ENCODE results near the gene GSDME.

GSDME gene

DNA sequence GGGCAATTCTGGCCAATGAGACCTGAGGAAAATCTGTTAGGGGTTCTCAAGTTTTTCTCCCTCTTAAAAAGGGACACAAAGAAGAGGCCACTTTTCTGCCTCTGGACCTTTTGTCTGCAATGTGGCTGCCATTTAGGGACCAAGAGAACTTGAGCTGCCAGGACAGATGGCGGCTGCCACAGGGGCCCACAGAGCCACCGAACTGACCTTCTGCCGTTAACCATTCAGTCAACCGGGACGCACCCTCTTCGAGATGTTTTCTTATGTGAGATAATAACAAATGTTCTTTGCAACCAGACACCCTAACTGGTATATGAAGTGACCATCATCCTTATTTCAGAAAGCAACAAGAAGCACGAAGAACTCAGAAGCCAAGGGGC, 29.2 kb downstream of the GSDME start:
- DNase-seq: no peak
- in situ Hi-C loops (cut with MboI; ENCODE audit: low pct_unique_long_range_greater_than_20kb, low sequenced_read_pairs): no loop called here

DNA sequence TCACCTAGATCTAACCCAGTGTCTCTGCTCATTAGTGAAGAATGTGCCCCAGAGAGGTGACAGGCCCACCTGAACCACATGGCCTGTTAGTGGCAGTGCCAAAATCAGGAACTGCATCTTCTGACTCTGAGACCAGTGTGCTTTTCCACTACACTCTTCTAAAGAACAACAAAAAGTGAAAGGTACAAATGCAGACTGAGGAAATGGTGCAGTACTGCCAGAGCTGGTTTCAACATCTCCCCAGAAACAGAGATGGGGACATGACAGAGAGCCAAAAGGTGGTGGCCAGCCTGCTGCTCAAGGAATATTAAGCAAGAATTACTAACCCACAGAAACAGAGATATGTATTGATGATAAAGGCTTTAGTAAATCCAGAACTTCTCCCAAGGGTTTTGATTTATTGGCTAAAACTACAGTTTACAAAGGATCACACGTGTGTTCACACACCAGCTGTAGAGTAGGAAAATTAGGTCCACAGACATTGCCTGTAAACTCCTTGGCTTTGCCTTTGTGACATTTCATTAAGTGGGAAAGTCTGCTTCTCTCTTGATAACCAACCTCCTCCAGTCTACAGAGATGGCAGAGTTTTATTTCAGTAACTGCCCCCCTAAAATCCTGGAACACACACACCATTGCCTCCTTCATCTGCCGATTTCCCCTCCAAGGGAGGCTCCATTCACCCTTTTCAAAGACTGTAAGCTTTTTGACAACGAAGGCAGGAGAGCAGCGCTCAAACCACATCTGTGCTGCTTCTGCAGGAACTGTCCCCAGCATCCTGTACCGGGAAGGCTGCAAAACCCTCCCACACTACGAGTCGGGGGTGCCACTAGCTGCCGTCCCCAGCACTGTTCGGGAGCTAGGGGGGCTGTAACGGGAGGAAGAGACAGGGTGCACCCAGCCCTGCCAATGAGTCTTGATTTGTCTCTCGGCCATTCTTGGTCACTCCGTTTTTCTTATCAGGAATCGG, 29.8 kb downstream of the GSDME start:
- no peak for DNase-seq
- in situ Hi-C loops (cut with MboI; ENCODE audit: low pct_unique_long_range_greater_than_20kb, low sequenced_read_pairs): no loop called here

DNA sequence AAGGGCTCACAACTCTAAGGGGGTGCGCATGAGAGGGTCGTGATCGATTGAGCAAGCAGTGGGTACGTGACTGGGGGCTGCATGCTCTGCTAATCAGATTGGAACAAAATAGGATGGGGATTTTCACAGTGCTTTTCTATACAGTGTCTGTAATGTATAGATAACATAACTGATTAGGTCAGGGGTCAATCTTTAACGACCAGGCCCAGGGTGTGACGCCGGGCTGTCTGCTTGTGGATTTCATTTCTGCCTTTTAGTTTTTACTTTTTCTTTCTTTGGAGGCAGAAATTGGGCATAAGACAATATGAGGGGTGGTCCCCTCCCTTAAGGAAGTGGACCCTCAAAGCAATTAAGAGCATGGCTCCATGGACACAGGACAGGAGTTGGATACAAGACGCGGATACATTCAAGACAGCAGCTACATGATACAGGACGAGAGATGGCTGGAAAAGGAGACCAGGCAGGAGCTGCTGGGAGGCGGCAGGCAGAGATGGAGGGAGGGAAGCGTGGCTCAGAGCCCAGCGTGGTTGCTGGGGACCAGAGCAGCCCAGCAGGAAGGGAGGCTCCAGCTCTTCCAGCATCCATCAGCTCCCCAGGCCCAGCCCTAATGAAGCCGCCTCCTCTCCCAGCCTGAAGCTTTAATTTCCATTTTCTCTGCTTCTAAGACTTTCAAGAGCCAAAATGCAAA, 31.6 kb downstream of the GSDME start:
- DNase-seq: no peak
- in situ Hi-C loops (cut with MboI; ENCODE audit: low pct_unique_long_range_greater_than_20kb, low sequenced_read_pairs): no loop called here

DNA sequence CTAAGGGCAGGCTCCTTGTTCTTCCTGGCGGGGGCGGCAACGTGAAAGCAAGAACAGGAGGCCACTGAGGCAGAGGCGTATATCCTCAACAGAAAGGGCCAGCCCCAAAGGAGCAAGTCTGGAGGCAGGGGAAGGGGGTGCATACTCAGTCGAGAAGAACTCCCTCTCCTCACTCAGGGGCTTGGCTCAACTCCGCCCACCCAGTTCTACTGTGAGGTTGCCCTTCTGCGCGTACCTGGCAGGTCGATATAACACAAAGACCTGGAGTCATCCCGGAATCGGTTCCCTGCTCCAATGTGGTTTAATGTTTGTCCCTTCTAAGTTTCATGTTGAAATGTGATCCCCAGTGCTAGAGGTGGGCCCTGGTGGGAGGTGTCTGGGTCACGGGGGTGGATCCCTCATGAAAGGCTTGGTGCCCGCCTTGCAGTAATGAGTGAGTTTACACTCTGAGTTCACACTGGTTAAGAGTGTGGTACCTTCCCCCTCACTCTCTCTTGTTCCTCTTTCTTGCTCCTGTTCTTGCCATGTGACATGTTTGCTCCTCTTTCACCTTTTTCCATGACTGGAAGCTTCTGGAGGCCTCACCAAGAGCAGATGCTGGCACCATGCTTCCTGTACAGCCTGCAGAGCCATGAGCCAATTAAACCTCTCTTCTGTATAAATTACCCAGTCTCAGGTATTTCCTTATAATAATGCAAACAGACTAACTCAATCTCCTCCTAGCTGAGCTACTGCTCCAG, 32.6 kb downstream of the GSDME start:
- DNase-seq: peak; percentile 11
- in situ Hi-C loops (cut with MboI; ENCODE audit: low pct_unique_long_range_greater_than_20kb, low sequenced_read_pairs): no loop called here

DNA sequence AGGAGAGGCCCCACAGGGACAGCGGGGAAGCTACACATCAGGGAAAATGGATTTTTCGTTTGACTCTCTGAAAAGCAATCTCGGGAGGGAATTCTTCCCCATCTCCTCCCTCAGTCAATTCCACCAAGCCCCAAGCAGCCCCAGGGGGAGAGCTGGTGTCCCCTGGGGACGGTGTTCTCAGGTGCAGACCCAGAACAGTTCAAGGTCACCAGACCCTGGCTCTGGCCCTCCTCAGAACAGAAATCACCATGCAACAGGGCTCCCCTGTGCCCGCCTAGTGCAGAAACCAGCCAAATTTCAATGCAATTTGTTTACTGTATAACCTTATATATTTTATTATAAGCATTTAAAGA, 34.1 kb downstream of the GSDME start:
- in situ Hi-C loops (cut with MboI; ENCODE audit: low pct_unique_long_range_greater_than_20kb, low sequenced_read_pairs): no loop called here

DNA sequence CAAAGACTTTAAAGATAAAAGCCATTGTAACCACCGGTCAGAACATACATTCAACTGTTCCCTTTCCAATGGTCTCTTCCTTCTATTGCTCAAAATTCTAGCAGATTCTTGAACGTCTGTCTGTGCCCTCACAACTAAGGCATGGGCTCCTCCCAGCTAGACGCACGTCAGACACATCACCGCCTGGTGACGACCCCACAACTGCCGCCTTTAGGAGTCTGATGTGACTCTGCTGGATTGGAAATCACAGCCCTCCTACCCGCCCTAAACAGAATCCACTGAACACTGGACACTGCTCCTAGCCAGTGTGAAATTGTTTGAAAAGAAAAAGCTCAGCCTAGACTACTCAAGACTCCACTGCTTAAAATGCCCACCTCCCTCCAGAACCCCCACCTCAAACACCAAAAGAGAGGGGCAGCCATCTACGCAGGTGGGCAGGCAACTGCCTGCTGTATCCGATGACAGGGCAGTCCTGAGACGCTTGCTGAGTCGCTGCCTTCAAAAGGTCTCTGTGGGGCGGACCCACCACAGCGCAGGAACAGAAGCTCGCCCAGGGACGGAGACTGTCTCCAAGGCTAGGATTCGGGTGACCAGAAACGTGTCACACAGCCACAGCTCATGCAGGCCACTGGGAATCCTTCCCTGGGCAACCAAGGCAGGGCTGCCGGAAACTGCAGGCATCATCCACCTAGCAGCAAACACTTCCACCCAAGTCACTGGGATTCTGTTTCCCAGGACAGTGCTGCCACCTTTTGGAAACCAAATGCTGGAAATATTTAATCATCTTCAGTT, 34.7 kb downstream of the GSDME start:
- no peak for DNase-seq
- in situ Hi-C loops (cut with MboI; ENCODE audit: low pct_unique_long_range_greater_than_20kb, low sequenced_read_pairs): no loop called here

More for the DNA sequence above, 34.1 kb downstream of the GSDME start:
- no peak for DNase-seq

- in situ Hi-C loops (cut with MboI; ENCODE audit: low pct_unique_long_range_greater_than_20kb, low sequenced_read_pairs): no loop called here
- no peak for DNase-seq
These were observed 35.7 kb downstream of the GSDME start for GRCh38 chr7:24721481-24722001.

DNA sequence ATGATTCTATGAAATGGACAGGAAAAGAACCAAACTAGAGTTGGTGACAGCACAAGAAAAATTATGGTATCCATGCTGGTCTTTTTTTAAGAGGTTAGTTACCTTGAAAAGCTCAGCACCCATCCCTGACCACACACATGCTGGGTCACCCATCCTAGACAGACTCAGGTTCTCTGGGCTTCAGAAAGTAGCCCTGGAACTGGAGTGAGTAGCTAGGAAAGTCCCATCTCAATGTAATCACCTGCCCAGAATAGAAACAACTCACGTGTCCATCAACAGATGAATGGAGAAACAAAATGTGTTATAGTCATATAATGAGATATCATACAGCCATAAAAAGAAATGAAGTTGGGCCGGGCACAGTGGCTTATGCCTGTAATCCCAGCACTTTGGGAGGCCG, 37.0 kb downstream of the GSDME start:
- in situ Hi-C loops (cut with MboI; ENCODE audit: low pct_unique_long_range_greater_than_20kb, low sequenced_read_pairs): no loop called here
- no peak for DNase-seq

DNA sequence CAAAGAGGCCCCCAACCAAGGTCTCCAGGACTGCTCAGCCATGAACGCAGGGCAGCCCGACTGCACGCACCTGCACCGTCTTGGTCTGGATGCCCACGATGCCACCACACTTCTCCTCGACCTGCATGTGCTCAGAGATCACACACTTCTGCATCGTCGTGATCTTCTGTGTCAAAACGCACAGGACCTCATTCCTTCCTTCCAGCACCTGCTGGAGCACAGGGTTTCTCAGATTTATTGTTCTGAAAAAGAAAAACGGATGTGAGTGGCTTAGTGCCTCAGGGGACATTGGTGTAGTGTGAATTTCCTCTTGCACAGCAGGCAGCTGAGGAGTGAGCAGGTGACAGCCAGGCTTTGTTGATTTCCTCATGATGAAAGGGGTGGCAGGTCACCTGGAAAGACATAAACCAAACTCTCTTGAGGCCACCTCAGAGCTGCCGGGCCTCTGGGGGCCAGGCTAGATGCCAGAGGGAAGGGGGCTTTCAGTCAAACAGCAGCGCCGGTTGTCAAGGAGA, 38.2 kb downstream of the GSDME start:
- no peak for DNase-seq
- in situ Hi-C loops (cut with MboI; ENCODE audit: low pct_unique_long_range_greater_than_20kb, low sequenced_read_pairs): no loop called here

- no peak for DNase-seq
- in situ Hi-C loops (cut with MboI; ENCODE audit: low pct_unique_long_range_greater_than_20kb, low sequenced_read_pairs): no loop called here
These were observed 38.8 kb downstream of the GSDME start for GRCh38 chr7:24718431-24718831.

GRCh38 chr7:24717694-24718320, 39.5 kb downstream of the GSDME start:
- in situ Hi-C loops (cut with MboI; ENCODE audit: low pct_unique_long_range_greater_than_20kb, low sequenced_read_pairs): no loop called here
- DNase-seq: no peak

- in situ Hi-C loops (cut with MboI; ENCODE audit: low pct_unique_long_range_greater_than_20kb, low sequenced_read_pairs): no loop called here
- DNase-seq: no peak
These were observed 40.0 kb downstream of the GSDME start for GRCh38 chr7:24717247-24717622.

DNA sequence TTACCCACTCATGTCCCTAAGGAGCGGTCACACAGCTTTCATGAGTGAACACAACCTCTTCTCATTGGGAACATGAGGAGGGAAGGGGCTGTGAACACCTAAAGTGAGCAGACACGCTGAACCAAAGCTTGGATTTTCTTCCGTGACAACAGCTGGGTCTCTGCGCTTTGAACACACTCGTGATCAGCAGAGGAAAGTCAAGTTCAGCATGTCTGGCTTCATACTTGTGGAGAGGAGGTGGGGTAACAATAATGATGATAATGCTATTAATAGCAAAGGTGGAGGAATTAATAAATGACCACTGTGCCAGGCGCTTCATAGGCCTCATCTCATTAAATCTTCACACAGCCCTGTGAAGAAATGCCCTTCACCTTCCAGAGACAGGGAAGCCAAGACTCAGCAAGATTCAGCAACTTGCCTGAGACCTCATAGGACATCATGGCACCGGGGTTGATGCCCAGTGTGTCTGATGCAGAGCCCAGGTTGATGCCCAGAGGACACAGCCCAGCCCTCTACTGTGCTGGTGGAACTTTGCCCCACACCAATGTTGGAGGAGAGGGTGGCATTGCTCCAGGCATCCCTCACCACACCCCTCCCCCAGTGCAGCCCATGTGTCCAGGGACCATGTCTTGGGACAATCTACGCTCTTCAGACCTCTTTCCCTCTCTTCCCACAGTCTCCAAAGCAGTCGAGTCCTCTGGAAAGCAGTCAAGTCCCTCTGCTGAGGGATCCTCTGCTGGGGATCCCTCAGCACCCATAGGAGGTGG, 40.6 kb downstream of the GSDME start:
- DNase-seq: no peak
- in situ Hi-C loops (cut with MboI; ENCODE audit: low pct_unique_long_range_greater_than_20kb, low sequenced_read_pairs): no loop called here

GRCh38 chr7:24715661-24716479, 41.4 kb downstream of the GSDME start:
- in situ Hi-C loops (cut with MboI; ENCODE audit: low pct_unique_long_range_greater_than_20kb, low sequenced_read_pairs): no loop called here
- DNase-seq: peak; percentile 26

GRCh38 chr7:24715171-24715570, 42.1 kb downstream of the GSDME start:
- in situ Hi-C loops (cut with MboI; ENCODE audit: low pct_unique_long_range_greater_than_20kb, low sequenced_read_pairs): no loop called here

DNA sequence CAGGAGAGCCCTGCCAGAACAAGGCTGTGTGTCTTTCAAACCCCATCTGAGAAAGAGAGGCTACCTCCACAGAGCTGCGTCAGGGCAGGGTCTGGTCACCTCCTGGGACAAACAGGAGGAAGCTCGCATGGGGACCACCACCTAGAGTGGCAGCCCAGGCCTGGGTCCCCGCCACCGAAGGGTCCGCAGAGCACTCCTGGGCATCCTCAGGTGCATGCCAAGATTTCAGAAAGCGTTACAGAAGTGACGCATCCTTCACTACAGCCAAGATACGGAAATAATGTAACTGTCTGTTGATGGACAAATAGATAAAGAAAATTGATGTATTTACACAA, 42.6 kb downstream of the GSDME start:
- in situ Hi-C loops (cut with MboI; ENCODE audit: low pct_unique_long_range_greater_than_20kb, low sequenced_read_pairs): no loop called here

More at GRCh38 chr7:24715171-24715570, 42.1 kb downstream of the GSDME start:
- DNase-seq: no peak

More for the DNA sequence above, 42.6 kb downstream of the GSDME start:
- DNase-seq: no peak
